Measurements from ENCODE around the gene TMEM178A. TPM values are rescaled to one million over a fixed set of nuclear protein-coding genes. Genes with fewer than 3 reads are reported as not detected.
"Not testable (repeated sequence)": the region's sequence is repeated elsewhere in the genome, so short reads cannot be mapped to it uniquely, and the experiment has no call there.

The TMEM178A gene
- total and polyA plus RNA-seq, 7 donors: 0.10 to 1.6 (median 0.46) TPM

DNA sequence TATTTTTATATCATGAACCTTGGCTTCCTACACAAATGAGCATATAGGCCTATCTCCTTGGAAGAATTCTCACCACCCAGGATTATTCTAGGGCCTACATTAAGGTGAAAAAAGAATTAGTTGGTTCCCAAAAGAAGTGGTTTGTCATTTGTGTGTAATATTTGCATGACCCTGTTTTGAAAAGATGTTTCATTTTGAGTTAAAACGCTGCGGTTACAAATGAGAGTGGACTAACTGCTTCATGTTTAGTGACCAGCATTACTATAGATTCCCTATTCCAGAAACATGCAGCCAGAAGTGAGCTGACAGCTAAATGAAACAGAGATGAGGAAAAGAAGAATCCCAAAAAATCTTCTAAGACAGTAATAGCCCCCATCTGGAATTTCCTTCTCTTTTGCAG, 44.1 kb upstream of the TMEM178A start:
- no peak for ATAC-seq
- intact Hi-C loops (cut with DNase I): no loop called here

DNA sequence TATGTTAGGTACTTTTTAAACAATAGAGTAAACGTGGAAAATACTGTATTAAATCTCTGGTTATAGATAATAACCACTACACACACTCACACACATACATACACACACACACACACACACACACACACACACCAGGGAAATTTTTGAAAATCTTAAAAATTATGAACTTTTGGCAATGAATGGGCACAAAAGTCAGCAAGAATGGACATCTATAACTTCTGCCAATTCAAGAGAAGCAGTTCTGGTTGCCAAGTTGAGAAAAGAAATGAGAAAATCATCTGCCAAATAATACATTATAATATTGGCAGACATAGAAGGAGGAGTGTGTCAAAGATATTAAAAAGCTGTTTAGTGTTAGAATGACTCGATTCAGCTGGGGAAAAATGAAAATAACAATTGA, 42.9 kb upstream of the TMEM178A start:
- Histone ChIP-seq H3K9me3 (no peaks in the 10 kb centered on the region), H3K27me3 (ENCODE audit: insufficient read depth in 3 of 3, low read length in 2 of 3) (no peaks in the 10 kb centered on the region), H3K27ac (no peak overlapping the region), H3K4me1 (no peaks in the 10 kb centered on the region), H3K4me3 (no peak overlapping the region), H3K36me3 (ENCODE audit: insufficient read depth in 1 of 2, low read depth in 1 of 2) (no peaks in the 10 kb centered on the region)
- intact Hi-C loops (cut with DNase I): no loop called here
- 22 to 34% (median 24%) methylated on average over 2 of the region's 2 CpGs for WGBS, 3 donors
- TF ChIP-seq, protein P1, sequence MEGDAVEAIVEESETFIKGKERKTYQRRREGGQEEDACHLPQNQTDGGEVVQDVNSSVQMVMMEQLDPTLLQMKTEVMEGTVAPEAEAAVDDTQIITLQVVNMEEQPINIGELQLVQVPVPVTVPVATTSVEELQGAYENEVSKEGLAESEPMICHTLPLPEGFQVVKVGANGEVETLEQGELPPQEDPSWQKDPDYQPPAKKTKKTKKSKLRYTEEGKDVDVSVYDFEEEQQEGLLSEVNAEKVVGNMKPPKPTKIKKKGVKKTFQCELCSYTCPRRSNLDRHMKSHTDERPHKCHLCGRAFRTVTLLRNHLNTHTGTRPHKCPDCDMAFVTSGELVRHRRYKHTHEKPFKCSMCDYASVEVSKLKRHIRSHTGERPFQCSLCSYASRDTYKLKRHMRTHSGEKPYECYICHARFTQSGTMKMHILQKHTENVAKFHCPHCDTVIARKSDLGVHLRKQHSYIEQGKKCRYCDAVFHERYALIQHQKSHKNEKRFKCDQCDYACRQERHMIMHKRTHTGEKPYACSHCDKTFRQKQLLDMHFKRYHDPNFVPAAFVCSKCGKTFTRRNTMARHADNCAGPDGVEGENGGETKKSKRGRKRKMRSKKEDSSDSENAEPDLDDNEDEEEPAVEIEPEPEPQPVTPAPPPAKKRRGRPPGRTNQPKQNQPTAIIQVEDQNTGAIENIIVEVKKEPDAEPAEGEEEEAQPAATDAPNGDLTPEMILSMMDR (IDR thresholded peaks at IDR 0.05): no peak
- no peak for ATAC-seq
- no peak for DNase-seq

More for the DNA sequence above, 44.1 kb upstream of the TMEM178A start:
- TF ChIP-seq, protein P1 (IDR thresholded peaks at IDR 0.05): no peak
- Histone ChIP-seq H3K4me1 (no peaks in the 10 kb centered on the region), H3K9me3 (no peaks in the 10 kb centered on the region), H3K27me3 (ENCODE audit: insufficient read depth in 3 of 3, low read length in 2 of 3) (no peaks in the 10 kb centered on the region), H3K4me3 (no peak overlapping the region), H3K36me3 (ENCODE audit: insufficient read depth in 1 of 2, low read depth in 1 of 2) (no peaks in the 10 kb centered on the region), H3K27ac (no peak overlapping the region)
- DNase-seq: no peak
- 99 to 100% (median 99%) methylated on average over 2 of the region's 2 CpGs for WGBS, 3 donors

DNA sequence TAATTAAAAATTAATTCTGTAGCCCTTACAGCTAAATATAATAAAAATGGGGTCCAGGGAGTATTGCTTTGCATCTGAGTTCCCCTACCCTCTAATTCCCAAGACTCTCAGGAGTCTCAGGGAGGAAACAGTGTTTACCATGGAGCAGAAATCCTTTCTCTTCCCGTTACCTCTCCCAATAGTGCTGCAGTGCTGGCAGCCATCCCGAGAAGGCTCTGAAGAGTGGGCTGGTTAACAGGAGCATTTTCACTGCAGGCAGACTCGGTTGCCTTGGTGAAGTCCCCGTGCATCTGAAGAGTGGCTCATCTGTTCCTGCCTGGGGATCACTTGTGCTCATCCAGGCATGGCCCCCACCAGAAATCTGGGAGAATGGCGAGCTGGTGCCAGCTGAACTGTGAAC, 41.8 kb upstream of the TMEM178A start:
- no peaks in the 10 kb centered on the region for H3K9me3 ChIP-seq
- no peaks in the 10 kb centered on the region for H3K27me3 ChIP-seq (ENCODE audit: insufficient read depth in 3 of 3, low read length in 2 of 3)
- no peak overlapping the region for H3K27ac ChIP-seq
- no peaks in the 10 kb centered on the region for H3K4me1 ChIP-seq
- no peak overlapping the region for H3K4me3 ChIP-seq
- intact Hi-C loops (cut with DNase I): no loop called here
- TF ChIP-seq, protein P1 (IDR thresholded peaks at IDR 0.05): no peak
- H3K36me3 ChIP-seq (ENCODE audit: insufficient read depth in 1 of 2, low read depth in 1 of 2): no peaks in the 10 kb centered on the region
- ATAC-seq (no peak), DNase-seq (no peak)
- 29 to 48% (median 42%) methylated on average over 5 of the region's 5 CpGs for WGBS, 3 donors

DNA sequence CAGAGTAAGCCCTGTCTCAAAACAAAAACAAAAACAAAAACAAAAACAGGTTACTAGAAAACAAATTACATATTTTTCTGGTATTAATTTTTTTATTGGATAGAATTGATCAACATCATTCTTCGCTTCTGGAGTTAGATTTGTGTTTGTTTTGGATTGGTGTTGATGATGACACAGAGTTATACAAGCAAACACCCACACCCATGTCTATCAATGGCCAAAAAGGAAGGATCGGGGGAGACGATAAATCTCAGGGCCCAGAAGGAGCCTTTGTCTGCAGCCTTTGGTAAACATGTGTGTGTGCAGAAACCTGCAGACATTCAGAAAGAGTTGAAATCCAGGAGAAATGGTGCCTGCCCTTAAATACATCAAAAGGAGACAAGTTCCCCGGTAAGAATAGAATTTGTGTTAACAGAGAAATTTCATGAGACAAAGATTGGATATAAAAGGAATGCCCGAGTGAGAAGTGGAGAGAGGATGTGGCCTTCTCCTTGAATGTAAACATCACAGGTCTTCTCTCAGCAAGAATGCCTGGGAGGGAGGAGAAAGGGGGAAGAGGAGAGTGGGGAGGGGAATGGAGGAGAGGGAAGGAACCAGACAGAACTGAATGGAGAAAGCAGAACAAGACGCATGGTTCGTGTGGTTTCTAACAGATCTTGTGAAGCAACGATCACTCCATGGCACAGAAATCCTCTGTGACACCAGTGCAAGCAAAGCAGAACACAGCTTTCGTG, 40.4 kb upstream of the TMEM178A start:
- H3K27me3 ChIP-seq (ENCODE audit: insufficient read depth in 3 of 3, low read length in 2 of 3): no peaks in the 10 kb centered on the region
- intact Hi-C loops (cut with DNase I): no loop called here
- H3K4me1 ChIP-seq: no peaks in the 10 kb centered on the region
- no peak for DNase-seq
- H3K36me3 ChIP-seq (ENCODE audit: insufficient read depth in 1 of 2, low read depth in 1 of 2): no peaks in the 10 kb centered on the region
- no peak for ATAC-seq
- no peak overlapping the region for H3K4me3 ChIP-seq
- WGBS, 3 donors: 86 to 88% (median 87%) methylated on average over 9 of the region's 9 CpGs
- H3K27ac ChIP-seq: no peak overlapping the region
- TF ChIP-seq, protein P1 (IDR thresholded peaks at IDR 0.05): no peak
- H3K9me3 ChIP-seq: no peaks in the 10 kb centered on the region

DNA sequence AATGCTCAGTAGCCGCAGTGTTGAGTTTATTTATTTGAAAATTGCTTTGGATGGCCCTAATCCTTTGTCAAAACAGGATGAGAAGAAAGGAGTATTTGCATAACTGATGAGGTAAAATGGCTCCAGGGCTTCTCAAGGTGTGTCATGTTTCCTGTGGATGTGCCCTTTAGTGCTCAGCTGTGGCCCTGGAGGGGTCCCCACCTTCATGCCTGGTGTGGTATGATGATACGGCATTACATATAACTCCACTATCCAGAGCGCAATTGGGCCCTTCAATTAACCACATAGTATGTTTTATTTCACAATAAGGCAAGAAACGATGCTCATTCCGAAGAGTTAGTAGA, 39.8 kb upstream of the TMEM178A start:
- DNase-seq: no peak
- no peaks in the 10 kb centered on the region for H3K4me1 ChIP-seq
- intact Hi-C loops (cut with DNase I): no loop called here
- no peaks in the 10 kb centered on the region for H3K36me3 ChIP-seq (ENCODE audit: insufficient read depth in 1 of 2, low read depth in 1 of 2)
- H3K9me3 ChIP-seq: no peaks in the 10 kb centered on the region
- TF ChIP-seq, protein P1 (IDR thresholded peaks at IDR 0.05): no peak
- no peak overlapping the region for H3K4me3 ChIP-seq
- ATAC-seq: no peak
- H3K27me3 ChIP-seq (ENCODE audit: insufficient read depth in 3 of 3, low read length in 2 of 3): no peaks in the 10 kb centered on the region
- no peak overlapping the region for H3K27ac ChIP-seq
- 75 to 84% (median 81%) methylated on average over 5 of the region's 5 CpGs for WGBS, 3 donors

DNA sequence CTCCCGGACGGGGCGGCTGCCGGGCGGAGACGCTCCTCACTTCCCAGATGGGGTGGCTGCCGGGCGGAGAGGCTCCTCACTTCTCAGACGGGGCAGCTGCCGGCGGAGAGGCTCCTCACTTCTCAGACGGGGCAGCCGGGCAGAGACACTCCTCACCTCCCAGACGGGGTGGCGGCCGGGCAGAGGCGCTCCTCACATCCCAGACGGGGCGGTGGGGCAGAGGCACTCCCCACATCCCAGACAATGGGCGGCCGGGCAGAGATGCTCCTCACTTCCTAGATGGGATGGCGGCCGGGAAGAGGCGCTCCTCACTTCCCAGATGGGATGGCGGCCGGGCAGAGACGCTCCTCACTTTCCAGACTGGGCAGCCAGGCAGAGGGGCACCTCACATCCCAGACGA, 37.4 kb upstream of the TMEM178A start:
- H3K27me3 ChIP-seq (ENCODE audit: insufficient read depth in 3 of 3, low read length in 2 of 3); H3K27ac ChIP-seq; DNase-seq; H3K4me3 ChIP-seq; ATAC-seq; intact Hi-C loops (cut with DNase I); H3K36me3 ChIP-seq (ENCODE audit: insufficient read depth in 1 of 2, low read depth in 1 of 2); H3K4me1 ChIP-seq; H3K9me3 ChIP-seq: not testable (repeated sequence)
- 95 to 98% (median 95%) methylated on average over 15 to 23 of the region's 28 CpGs for WGBS, 3 donors
